ENCODE results near the gene SLC49A3. TPM values are rescaled to one million over a fixed set of nuclear protein-coding genes. Genes with fewer than 3 reads are reported as not detected.
"Not testable (repeated sequence)": the region's sequence is repeated elsewhere in the genome, so short reads cannot be mapped to it uniquely, and the experiment has no call there.

The SLC49A3 gene
- total and polyA plus RNA-seq, 2 donors (not counting 1 experiment from before 2014, with no cell fraction given), result 0.42 to 5.1 TPM

- not testable (repeated sequence) for H3K9me3 ChIP-seq (ENCODE audit: control insufficient read depth, insufficient read depth, low read depth, low read length); H2AFZ ChIP-seq (ENCODE audit: low read length); H3K79me2 ChIP-seq (ENCODE audit: control insufficient read depth, insufficient read depth, low read length); H3K27ac ChIP-seq (ENCODE audit: insufficient read depth, low read length); H3K36me3 ChIP-seq (ENCODE audit: control insufficient read depth, insufficient read depth, low read length); H3K4me1 ChIP-seq (ENCODE audit: control insufficient read depth, extremely low read depth, insufficient read depth, low read length); H3K27me3 ChIP-seq (ENCODE audit: control insufficient read depth, insufficient read depth, low read length); H4K20me1 ChIP-seq (ENCODE audit: control insufficient read depth, extremely low read depth, insufficient read depth, low read length); H3K4me3 ChIP-seq (replicated peaks in 1 of 4; ENCODE audit: control extremely low read depth in 1 of 4, insufficient read depth in 1 of 4, low read depth in 3 of 4, low read length in 4 of 4); H3K9ac ChIP-seq (ENCODE audit: insufficient read depth, low read length); H3K4me2 ChIP-seq (ENCODE audit: extremely low read depth, insufficient read depth, low read length); DNase-seq (ENCODE audit: low read depth in 2 of 2)
Observed at GRCh38 chr4:668219-668618, 20.7 kb downstream of the SLC49A3 start.

- TF ChIP-seq EZH2 (IDR thresholded peaks at IDR 0.05; ENCODE audit: low read length, missing control alignments), result no peak
- no peak for TF ChIP-seq CTCF (conservative IDR thresholded peaks at IDR 0.05 in 1 of 2, IDR thresholded peaks at IDR 0.05 in 1 of 2; ENCODE audit: low read depth in 1 of 2, low read length in 2 of 2)
- Histone ChIP-seq H2AFZ (ENCODE audit: low read length) (no peak overlapping the region), H3K79me2 (ENCODE audit: control insufficient read depth, insufficient read depth, low read length) (no peaks in the 10 kb centered on the region), H3K27me3 (ENCODE audit: control insufficient read depth, insufficient read depth, low read length) (peaks cover 3% of the 10 kb centered on the region), H3K27ac (ENCODE audit: insufficient read depth, low read length) (no peak overlapping the region), H4K20me1 (ENCODE audit: control insufficient read depth, extremely low read depth, insufficient read depth, low read length) (no peaks in the 10 kb centered on the region), H3K4me1 (ENCODE audit: control insufficient read depth, extremely low read depth, insufficient read depth, low read length) (no peaks in the 10 kb centered on the region), H3K4me2 (ENCODE audit: extremely low read depth, insufficient read depth, low read length) (no peak overlapping the region), H3K9me3 (ENCODE audit: control insufficient read depth, insufficient read depth, low read depth, low read length) (no peaks in the 10 kb centered on the region), H3K36me3 (ENCODE audit: control insufficient read depth, insufficient read depth, low read length) (peaks cover 7% of the 10 kb centered on the region), H3K4me3 (replicated peaks in 1 of 4; ENCODE audit: control extremely low read depth in 1 of 4, insufficient read depth in 1 of 4, low read depth in 3 of 4, low read length in 4 of 4) (no peak overlapping the region), H3K9ac (ENCODE audit: insufficient read depth, low read length) (no peak overlapping the region)
- DNase-seq (ENCODE audit: low read depth in 2 of 2), result no peak
Observed at GRCh38 chr4:667545-667925, 21.4 kb downstream of the SLC49A3 start.

GRCh38 chr4:666822-667544, 22.0 kb downstream of the SLC49A3 start:
- no peak overlapping the region for H2AFZ ChIP-seq (ENCODE audit: low read length)
- no peak overlapping the region for H3K4me2 ChIP-seq (ENCODE audit: extremely low read depth, insufficient read depth, low read length)
- no peaks in the 10 kb centered on the region for H3K79me2 ChIP-seq (ENCODE audit: control insufficient read depth, insufficient read depth, low read length)
- no peaks in the 10 kb centered on the region for H3K9me3 ChIP-seq (ENCODE audit: control insufficient read depth, insufficient read depth, low read depth, low read length)
- TF ChIP-seq EZH2 (IDR thresholded peaks at IDR 0.05; ENCODE audit: low read length, missing control alignments), result no peak
- no peak for TF ChIP-seq CTCF (conservative IDR thresholded peaks at IDR 0.05 in 1 of 2, IDR thresholded peaks at IDR 0.05 in 1 of 2; ENCODE audit: low read depth in 1 of 2, low read length in 2 of 2)
- H3K4me1 ChIP-seq (ENCODE audit: control insufficient read depth, extremely low read depth, insufficient read depth, low read length), result no peaks in the 10 kb centered on the region
- no peaks in the 10 kb centered on the region for H4K20me1 ChIP-seq (ENCODE audit: control insufficient read depth, extremely low read depth, insufficient read depth, low read length)
- peaks cover 6% of the 10 kb centered on the region for H3K36me3 ChIP-seq (ENCODE audit: control insufficient read depth, insufficient read depth, low read length)
- peaks cover 3% of the 10 kb centered on the region for H3K27me3 ChIP-seq (ENCODE audit: control insufficient read depth, insufficient read depth, low read length)
- no peak overlapping the region for H3K27ac ChIP-seq (ENCODE audit: insufficient read depth, low read length)
- H3K4me3 ChIP-seq (replicated peaks in 1 of 4; ENCODE audit: control extremely low read depth in 1 of 4, insufficient read depth in 1 of 4, low read depth in 3 of 4, low read length in 4 of 4), result no peak overlapping the region
- DNase-seq (ENCODE audit: low read depth in 2 of 2), result no peak
- no peak overlapping the region for H3K9ac ChIP-seq (ENCODE audit: insufficient read depth, low read length)
